BE2C (cell line): ENCODE measurements around the gene HDAC5.

Source experiments
- DNase-seq: peaks from one replicate; pipeline ENCODE4 v3.0.0-alpha.2; 2020
- H3K27me3 ChIP-seq: fragments of 250-450 bp; sonication (Bioruptor Pico); 2 replicates; pipeline ENCODE4 v1.5.1; 2020; ENCODE audit warnings: mild to moderate bottlenecking
- H3K36me3 ChIP-seq: fragments of 250-450 bp; sonication (Bioruptor Pico); 2 replicates; pipeline ENCODE4 v1.5.1; 2020; ENCODE audit warnings: mild to moderate bottlenecking
- H3K4me1 ChIP-seq: fragments of 250-450 bp; sonication (Bioruptor Pico); 2 replicates; pipeline ENCODE4 v1.5.1; 2020
- H3K4me3 ChIP-seq: 2 replicates; pipeline ENCODE4 v1.5.1; 2011; ENCODE audit warnings: low read depth, low read length
- H3K9me3 ChIP-seq: fragments of 250-450 bp; sonication (Bioruptor Pico); 2 replicates; pipeline ENCODE4 v1.5.1; 2020
- TF ChIP-seq, protein P1 (sequence below): IDR thresholded peaks from 2 replicates; pipeline ENCODE4 v1.5.1; 2012; ENCODE audit warnings: mild to moderate bottlenecking, low read depth, low read length

HDAC5 gene

DNA sequence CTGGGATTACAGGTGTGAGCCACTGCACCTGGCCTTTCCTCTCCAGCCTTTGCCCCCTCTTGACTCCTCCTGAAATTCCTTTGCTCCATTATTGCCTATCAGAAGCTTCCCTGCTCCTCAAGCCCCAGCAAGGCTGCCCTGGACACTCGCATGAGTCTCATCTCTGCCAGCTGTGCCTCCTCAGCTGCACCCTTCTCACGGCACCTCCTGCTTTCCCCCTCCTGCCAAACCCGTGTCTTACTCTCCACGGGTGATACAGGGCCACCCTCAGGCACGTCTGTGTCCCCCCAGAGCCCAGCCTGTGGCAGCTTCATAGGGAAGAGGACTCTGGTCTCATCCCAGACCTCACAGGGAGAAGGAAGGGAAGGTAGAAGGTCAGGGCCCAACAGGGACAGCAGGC is 37.5 kb downstream of the HDAC5 start:
- Histone ChIP-seq H3K4me3 (no peak overlapping the region), H3K36me3 (peaks cover 25% of the 10 kb centered on the region), H3K27me3 (no peaks in the 10 kb centered on the region), H3K4me1 (peaks cover 10% of the 10 kb centered on the region), H3K9me3 (no peaks in the 10 kb centered on the region)
- DNase-seq, result no peak
- TF ChIP-seq, protein P1, sequence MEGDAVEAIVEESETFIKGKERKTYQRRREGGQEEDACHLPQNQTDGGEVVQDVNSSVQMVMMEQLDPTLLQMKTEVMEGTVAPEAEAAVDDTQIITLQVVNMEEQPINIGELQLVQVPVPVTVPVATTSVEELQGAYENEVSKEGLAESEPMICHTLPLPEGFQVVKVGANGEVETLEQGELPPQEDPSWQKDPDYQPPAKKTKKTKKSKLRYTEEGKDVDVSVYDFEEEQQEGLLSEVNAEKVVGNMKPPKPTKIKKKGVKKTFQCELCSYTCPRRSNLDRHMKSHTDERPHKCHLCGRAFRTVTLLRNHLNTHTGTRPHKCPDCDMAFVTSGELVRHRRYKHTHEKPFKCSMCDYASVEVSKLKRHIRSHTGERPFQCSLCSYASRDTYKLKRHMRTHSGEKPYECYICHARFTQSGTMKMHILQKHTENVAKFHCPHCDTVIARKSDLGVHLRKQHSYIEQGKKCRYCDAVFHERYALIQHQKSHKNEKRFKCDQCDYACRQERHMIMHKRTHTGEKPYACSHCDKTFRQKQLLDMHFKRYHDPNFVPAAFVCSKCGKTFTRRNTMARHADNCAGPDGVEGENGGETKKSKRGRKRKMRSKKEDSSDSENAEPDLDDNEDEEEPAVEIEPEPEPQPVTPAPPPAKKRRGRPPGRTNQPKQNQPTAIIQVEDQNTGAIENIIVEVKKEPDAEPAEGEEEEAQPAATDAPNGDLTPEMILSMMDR, result no peak

DNA sequence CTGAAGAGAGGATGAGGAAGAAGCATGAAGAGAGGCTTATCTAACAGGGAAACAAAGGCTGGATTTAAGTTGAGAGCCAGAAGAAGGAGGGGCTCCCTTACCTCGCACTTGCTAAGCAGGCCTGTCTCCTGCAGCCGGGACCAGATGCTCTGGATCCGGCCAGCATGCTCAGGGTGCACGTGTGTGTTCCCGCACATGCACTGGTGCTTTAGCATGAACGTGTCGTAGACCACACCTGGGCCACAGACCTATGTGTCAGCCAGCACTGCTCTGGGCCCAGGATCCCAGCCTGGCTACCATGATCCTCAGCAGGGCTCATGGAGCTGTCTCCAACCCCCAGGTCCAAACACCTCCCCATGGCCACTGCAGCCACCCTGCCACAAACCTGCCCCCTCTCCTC is 38.5 kb downstream of the HDAC5 start:
- TF ChIP-seq, protein P1, result no peak
- H3K27me3 ChIP-seq, result no peaks in the 10 kb centered on the region
- peaks cover 10% of the 10 kb centered on the region for H3K4me1 ChIP-seq
- no peak overlapping the region for H3K4me3 ChIP-seq
- DNase-seq, result no peak
- no peaks in the 10 kb centered on the region for H3K9me3 ChIP-seq
- H3K36me3 ChIP-seq, result peaks cover 33% of the 10 kb centered on the region

DNA sequence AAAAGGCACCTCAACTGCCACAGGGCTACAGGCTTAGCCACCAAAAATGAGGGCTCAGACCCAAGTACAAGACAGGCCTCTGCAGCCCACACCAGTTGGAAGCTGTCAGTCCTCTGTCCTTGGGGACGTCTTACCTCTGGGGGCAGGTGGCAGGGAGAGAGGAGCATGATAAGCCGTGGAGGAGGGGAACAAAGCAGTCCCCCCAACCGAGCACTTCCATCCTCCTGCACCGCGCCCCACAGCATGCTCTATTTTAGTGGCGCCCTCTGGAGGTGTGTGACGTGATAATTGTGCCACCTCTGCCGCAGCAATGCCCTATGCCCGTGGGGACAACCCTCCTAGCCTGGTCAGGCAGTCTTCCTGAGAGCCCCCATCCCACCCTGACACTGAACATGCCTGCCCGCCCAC is 39.3 kb downstream of the HDAC5 start:
- peaks cover 10% of the 10 kb centered on the region for H3K4me1 ChIP-seq

DNA sequence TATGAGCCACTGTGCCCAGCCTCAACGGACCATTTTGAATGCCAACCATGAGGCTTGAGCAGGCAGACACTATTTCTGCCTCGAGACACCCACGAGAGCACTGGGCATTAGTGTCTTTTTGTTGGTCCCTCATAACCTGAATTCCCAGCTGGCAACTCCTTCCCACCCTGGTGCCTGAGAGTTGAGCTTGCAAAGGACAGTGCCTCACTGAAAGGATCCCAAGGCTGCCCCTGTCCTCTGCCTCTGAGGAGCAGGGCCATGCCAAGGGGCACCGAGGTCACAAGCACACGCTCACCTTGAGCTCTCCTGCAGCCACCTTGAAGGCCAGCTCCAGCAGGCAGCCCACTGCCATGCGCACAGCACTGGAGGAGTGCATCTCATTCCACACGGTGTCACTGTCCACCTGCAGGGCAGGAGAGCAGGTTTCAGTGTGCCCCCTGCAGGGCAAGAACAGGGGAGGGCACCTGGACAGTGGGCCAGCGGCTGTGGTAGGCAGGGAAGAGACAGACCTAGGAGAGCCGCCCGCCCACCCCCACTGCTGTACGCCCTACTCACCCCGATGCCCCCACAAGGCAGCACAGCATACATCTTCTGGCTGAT is 40.1 kb downstream of the HDAC5 start:
- H3K4me3 ChIP-seq, result no peak overlapping the region
- peak; percentile 48 for DNase-seq
- TF ChIP-seq, protein P1, result peak; percentile 54
- no peaks in the 10 kb centered on the region for H3K27me3 ChIP-seq
- H3K36me3 ChIP-seq, result peaks cover 36% of the 10 kb centered on the region
- H3K4me1 ChIP-seq, result peaks cover 10% of the 10 kb centered on the region
- no peaks in the 10 kb centered on the region for H3K9me3 ChIP-seq

More for the DNA sequence above, 39.3 kb downstream of the HDAC5 start:
- TF ChIP-seq, protein P1, result peak; percentile 52
- no peak overlapping the region for H3K4me3 ChIP-seq
- no peaks in the 10 kb centered on the region for H3K27me3 ChIP-seq
- H3K9me3 ChIP-seq, result no peaks in the 10 kb centered on the region
- peaks cover 33% of the 10 kb centered on the region for H3K36me3 ChIP-seq
- peak; percentile 59 for DNase-seq

DNA sequence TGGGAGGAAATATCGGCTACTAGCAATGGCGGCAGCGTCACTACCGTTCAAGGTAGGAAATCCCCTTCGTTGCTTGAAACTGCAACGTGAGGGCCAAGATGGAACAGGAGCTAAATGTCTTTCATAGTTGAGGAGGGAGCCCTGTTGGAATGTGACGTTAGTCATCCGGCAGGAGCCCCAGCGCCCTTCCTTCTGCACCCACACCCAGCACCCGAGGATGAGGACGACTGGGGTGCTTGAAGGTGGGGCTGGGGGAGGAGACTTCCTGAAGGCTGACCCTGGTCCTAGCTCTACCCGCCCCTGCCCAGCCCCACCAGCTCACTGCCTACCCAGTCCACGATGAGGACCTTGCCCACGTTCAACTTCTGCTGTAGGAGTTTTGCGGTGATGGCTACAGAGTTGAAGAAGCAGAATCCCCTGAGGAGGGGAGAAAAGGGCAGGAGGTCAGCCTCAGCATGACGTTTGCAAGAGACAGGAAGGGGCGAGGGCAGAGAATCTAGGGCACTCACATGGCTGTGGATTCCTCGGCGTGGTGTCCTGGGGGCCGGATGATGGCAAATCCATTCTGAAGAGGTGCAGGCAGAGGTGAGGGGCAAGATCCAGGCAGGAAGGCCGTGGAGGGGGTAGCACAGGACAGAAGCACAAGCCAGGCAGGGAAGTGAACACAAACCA is 41.0 kb downstream of the HDAC5 start:
- Histone ChIP-seq H3K9me3 (no peaks in the 10 kb centered on the region), H3K4me3 (no peak overlapping the region), H3K4me1 (peaks cover 8% of the 10 kb centered on the region), H3K27me3 (no peaks in the 10 kb centered on the region), H3K36me3 (peaks cover 36% of the 10 kb centered on the region)
- TF ChIP-seq, protein P1, result no peak
- no peak for DNase-seq

DNA sequence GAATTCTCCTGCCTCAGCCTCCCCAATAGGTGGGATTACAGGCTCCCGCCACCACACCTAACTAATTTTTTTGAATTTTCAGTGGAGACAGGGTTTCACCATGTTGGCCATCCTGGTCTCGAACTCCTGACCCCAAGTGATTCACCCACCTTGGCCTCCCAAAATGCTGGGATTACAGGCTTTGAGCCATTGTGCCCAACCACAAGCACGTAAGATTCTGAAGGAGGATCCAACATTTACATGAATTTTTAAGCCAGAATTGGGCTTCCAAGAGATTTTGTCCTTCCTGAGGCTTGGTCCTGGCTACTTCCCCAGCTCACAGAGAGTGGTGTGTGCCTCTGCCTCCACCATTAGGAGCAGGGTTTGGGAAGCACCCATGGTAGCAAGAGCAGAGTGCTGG is 41.8 kb downstream of the HDAC5 start:
- Histone ChIP-seq H3K4me1 (peaks cover 4% of the 10 kb centered on the region; the same call in 1 of the 2 replicates), H3K27me3 (no peaks in the 10 kb centered on the region), H3K36me3 (peaks cover 37% of the 10 kb centered on the region), H3K4me3 (no peak overlapping the region), H3K9me3 (no peaks in the 10 kb centered on the region)
- no peak for DNase-seq
- TF ChIP-seq, protein P1, result no peak
